Fibroblast of lung (primary cell): ENCODE data around the gene TRIM44.

Source experiments
- EZH2 ChIP-seq: IDR thresholded peaks from 2 replicates; pipeline ENCODE4 v1.5.1; 2012; ENCODE audit warnings: low read length, control low read depth, mild to moderate bottlenecking; ENCODE audit errors: missing control alignments
- TF ChIP-seq, protein P1 (sequence below), 2 donors: IDR thresholded peaks in 1 of 2; conservative IDR thresholded peaks in 1 of 2; 1 replicate in 1 of 2; 2 replicates in 1 of 2; pipeline ENCODE4 v1.5.1; 2011 to 2012; ENCODE audit warnings: low read length in 2 of 2, control low read depth in 1 of 2, inconsistent platforms in 1 of 2, low read depth in 1 of 2, mild to moderate bottlenecking in 1 of 2

DNA sequence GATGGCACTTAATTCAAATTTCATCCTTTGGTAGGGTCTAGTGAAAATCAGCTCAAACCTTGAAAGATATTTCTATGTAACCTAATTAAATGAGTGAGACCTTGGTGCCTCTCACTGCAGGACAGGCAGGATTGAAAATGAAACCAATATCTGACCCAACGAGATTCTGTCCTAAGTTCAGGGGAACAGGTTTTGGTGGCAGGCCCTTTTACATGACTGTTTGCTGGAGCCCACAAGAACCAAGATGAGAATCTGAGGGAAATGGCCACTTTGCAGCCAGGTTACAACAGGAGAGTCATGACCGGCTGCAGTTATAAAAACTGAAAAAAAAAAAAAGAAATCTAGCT lies 130.2 kb downstream of the TRIM44 start:
- TF ChIP-seq EZH2 = no peak
- TF ChIP-seq, protein P1, sequence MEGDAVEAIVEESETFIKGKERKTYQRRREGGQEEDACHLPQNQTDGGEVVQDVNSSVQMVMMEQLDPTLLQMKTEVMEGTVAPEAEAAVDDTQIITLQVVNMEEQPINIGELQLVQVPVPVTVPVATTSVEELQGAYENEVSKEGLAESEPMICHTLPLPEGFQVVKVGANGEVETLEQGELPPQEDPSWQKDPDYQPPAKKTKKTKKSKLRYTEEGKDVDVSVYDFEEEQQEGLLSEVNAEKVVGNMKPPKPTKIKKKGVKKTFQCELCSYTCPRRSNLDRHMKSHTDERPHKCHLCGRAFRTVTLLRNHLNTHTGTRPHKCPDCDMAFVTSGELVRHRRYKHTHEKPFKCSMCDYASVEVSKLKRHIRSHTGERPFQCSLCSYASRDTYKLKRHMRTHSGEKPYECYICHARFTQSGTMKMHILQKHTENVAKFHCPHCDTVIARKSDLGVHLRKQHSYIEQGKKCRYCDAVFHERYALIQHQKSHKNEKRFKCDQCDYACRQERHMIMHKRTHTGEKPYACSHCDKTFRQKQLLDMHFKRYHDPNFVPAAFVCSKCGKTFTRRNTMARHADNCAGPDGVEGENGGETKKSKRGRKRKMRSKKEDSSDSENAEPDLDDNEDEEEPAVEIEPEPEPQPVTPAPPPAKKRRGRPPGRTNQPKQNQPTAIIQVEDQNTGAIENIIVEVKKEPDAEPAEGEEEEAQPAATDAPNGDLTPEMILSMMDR (conservative IDR thresholded peaks at IDR 0.05 in 1 of 2, IDR thresholded peaks at IDR 0.05 in 1 of 2; ENCODE audit: low read depth in 1 of 2, low read length in 2 of 2) = no peak
